Calu3 (cell line): Measurements from ENCODE around the gene ACTR1A. TPM values are rescaled to one million over a fixed set of nuclear protein-coding genes. Genes with fewer than 3 reads are reported as not detected.
"Not testable (repeated sequence)": the region's sequence is repeated elsewhere in the genome, so short reads cannot be mapped to it uniquely, and the experiment has no call there.

Source experiments
- BruUV-seq: library from RNA; stranded (reverse); fragments of 400-500 nt; replicated peaks from 2 replicates; lab custom pipeline; 2021; lab: Mats Ljungman, UMichigan
- CTCF ChIA-PET: fragments of 300-600 bp; sonication (Branson Sonifier 250); formaldehyde crosslinking; loops from one replicate; lab custom pipeline; 2022; ENCODE audit warnings: antibody characterized with exemption; lab: Charles Lee
- DNase-seq: peaks from one replicate; pipeline ENCODE4 v3.0.0; 2022
- H3K27ac Mint-ChIP-seq: one replicate; pipeline ENCODE4 v1.8.0; 2022; ENCODE audit warnings: mixed read lengths; ENCODE audit not compliant: unreplicated experiment
- H3K27me3 Mint-ChIP-seq: one replicate; pipeline ENCODE4 v1.8.0; 2022; ENCODE audit warnings: mixed read lengths; ENCODE audit not compliant: unreplicated experiment
- H3K36me3 Mint-ChIP-seq: one replicate; pipeline ENCODE4 v1.8.0; 2022; ENCODE audit warnings: mild to moderate bottlenecking, moderate library complexity, mixed read lengths; ENCODE audit not compliant: insufficient read depth, unreplicated experiment
- H3K4me1 Mint-ChIP-seq: one replicate; pipeline ENCODE4 v1.8.0; 2022; ENCODE audit warnings: mild to moderate bottlenecking, low read depth, mixed read lengths; ENCODE audit not compliant: unreplicated experiment
- H3K4me3 Mint-ChIP-seq: one replicate; pipeline ENCODE4 v1.8.0; 2022; ENCODE audit warnings: mild to moderate bottlenecking, low read depth, moderate library complexity, mixed read lengths; ENCODE audit not compliant: unreplicated experiment
- H3K9me3 Mint-ChIP-seq: one replicate; pipeline ENCODE4 v1.8.0; 2022; ENCODE audit warnings: low read depth, mixed read lengths; ENCODE audit not compliant: unreplicated experiment
- CTCF ChIP-seq: fragments of 200-600 bp; IDR thresholded peaks from one replicate; pipeline ENCODE4 v1.8.0; 2022; ENCODE audit warnings: antibody characterized with exemption; ENCODE audit not compliant: unreplicated experiment
- intact Hi-C: fragments of 100-400 bp; cut with micrococcal nuclease; formaldehyde crosslinking; loops from one replicate; pipeline ENCODE4 v1.10.0; 2022; ENCODE audit not compliant: unreplicated experiment
- total RNA-seq: library from RNA; stranded (reverse); gene quantifications from 2 replicates; pipeline ENCODE4 v1.2.3, GENCODE V29; 2022

The ACTR1A gene
- total RNA-seq, 1 experiment from 2014 or later, result 48.2 TPM

- no peaks in the 10 kb centered on the region for H3K27me3 Mint-ChIP-seq
- CTCF ChIA-PET, result no interaction called here
- TF ChIP-seq CTCF, result no peak
- H3K27ac Mint-ChIP-seq, result no peak overlapping the region
- no peaks in the 10 kb centered on the region for H3K4me1 Mint-ChIP-seq
- intact Hi-C loops, result no loop called here
- H3K4me3 Mint-ChIP-seq, result no peak overlapping the region
- no peaks in the 10 kb centered on the region for H3K36me3 Mint-ChIP-seq
- H3K9me3 Mint-ChIP-seq, result no peaks in the 10 kb centered on the region
- no TSS peak for BruUV-seq
- DNase-seq, result no peak
These were observed 36.3 kb upstream of the ACTR1A start for GRCh38 chr10:102538811-102539210.

GRCh38 chr10:102537948-102538347, 35.4 kb upstream of the ACTR1A start:
- Mint-ChIP-seq H3K4me3 (no peak overlapping the region), H3K27ac (no peak overlapping the region), H3K9me3 (no peaks in the 10 kb centered on the region), H3K27me3 (no peaks in the 10 kb centered on the region), H3K36me3 (no peaks in the 10 kb centered on the region), H3K4me1 (no peaks in the 10 kb centered on the region)
- BruUV-seq, result no TSS peak
- no peak for TF ChIP-seq CTCF
- intact Hi-C loops, result no loop called here
- DNase-seq, result no peak
- CTCF ChIA-PET, result no interaction called here

- no peak for DNase-seq
- Mint-ChIP-seq H3K9me3 (no peaks in the 10 kb centered on the region), H3K27me3 (no peaks in the 10 kb centered on the region), H3K4me1 (no peaks in the 10 kb centered on the region), H3K4me3 (no peak overlapping the region), H3K36me3 (no peaks in the 10 kb centered on the region), H3K27ac (no peak overlapping the region)
- no TSS peak for BruUV-seq
- CTCF ChIA-PET, result no interaction called here
- intact Hi-C loops, result no loop called here
- no peak for TF ChIP-seq CTCF
These were observed 34.9 kb upstream of the ACTR1A start for GRCh38 chr10:102537367-102537766.

DNA sequence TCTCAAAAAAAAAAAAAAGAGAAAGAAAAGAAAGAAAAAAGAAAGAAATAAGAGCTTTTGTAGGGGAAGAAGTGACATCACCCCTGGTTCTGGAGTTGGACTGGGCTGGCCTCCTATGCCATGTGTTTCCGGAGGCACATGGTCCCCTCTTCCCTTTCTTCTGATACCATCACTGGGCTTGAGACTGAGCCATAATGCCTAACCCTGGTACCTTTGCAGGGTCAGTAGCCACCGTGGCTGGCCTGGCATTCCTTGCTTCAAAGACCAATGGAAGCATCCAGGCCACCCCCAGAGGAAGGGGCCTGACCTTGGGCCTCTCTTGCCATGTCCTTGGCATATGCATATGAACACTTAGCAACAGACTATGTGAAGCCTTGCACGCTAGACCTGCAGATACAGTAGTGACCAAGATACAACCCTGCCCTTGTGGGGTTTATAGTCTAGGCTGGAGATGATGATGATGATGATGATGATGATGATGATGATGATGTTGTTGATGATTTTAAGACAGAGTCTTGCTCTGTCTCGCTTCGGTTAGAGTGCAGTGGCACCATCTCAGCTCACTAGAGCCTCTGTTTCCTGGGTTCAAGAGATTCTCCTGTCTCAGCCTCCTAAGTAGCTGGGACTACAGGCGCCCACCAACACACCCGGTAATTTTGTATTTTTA, 33.1 kb upstream of the ACTR1A start:
- no peaks in the 10 kb centered on the region for H3K27me3 Mint-ChIP-seq
- intact Hi-C loops, result no loop called here
- no peak for TF ChIP-seq CTCF
- CTCF ChIA-PET, result no interaction called here
- no peak overlapping the region for H3K27ac Mint-ChIP-seq
- BruUV-seq, result no TSS peak
- H3K36me3 Mint-ChIP-seq, result no peaks in the 10 kb centered on the region
- H3K4me3 Mint-ChIP-seq, result no peak overlapping the region
- H3K9me3 Mint-ChIP-seq, result no peaks in the 10 kb centered on the region
- no peak for DNase-seq
- H3K4me1 Mint-ChIP-seq, result no peaks in the 10 kb centered on the region

DNA sequence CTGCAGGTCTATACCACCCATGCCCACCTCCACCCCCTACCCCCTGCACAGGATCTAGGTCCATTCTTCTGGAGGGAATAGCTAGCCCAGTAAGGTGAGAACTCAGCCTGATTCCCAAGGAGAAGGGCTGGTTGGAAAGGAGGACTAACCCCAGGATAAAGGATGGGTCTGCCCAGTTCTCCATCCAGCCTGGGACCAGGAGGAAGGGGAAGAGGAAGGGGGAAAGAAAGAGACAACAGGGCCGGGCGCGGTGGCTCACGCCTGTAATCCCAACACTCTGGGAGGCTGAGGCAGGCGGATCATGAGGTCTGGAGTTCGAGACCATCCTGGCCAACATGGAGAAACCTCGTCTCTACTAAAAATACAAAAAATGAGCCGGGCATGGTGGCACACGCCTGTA, 32.5 kb upstream of the ACTR1A start:
- H3K9me3 Mint-ChIP-seq, H3K36me3 Mint-ChIP-seq, CTCF ChIA-PET: not testable (repeated sequence)

More for the DNA sequence above, 32.5 kb upstream of the ACTR1A start:
- intact Hi-C loops, H3K4me3 Mint-ChIP-seq, DNase-seq, BruUV-seq, H3K27me3 Mint-ChIP-seq, H3K4me1 Mint-ChIP-seq, H3K27ac Mint-ChIP-seq: not testable (repeated sequence)
